ENCODE results near the gene IL31.

Gene IL31

DNA sequence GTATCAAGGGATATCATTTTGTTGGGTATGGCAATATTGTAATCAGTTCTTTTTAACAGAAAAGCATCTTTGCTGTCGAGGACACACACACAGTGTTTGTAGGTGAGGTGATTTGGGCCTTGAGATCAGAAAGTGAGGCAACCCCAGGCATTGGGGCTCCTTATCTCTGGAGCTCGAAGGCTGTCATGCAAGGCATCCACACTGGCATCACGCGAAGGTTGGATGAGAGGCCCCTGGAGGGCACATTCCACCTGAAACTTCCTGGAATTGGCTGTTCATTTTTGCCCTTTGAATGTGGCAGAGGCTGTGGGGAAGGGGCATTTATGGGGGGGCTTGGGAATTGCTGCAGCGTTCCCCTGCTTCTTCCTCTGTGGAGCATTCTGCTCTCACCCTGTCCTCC is 45.5 kb downstream of the IL31 start:
- no peak for DNase-seq (ENCODE audit: low spot score)

DNA sequence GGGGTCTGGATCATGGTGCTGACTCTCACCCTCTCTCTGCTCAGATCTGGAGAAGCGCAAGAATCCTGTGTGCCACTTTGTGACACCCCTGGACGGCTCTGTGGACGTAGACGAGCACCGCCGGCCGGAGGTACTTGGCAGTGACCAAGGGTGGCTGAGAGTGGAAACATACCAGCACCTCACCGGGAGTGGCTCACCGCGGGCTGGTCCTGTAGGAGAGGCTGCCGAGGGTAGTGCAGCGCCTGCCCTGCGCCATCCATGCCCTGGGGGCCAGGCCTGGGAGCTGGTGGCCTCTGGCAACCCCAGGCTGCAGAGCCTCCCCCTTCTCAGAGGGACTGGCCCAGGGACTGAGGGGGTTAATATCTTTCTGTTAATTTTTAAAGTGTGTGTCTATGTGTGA is 46.2 kb downstream of the IL31 start:
- no peak for DNase-seq (ENCODE audit: low spot score)

DNA sequence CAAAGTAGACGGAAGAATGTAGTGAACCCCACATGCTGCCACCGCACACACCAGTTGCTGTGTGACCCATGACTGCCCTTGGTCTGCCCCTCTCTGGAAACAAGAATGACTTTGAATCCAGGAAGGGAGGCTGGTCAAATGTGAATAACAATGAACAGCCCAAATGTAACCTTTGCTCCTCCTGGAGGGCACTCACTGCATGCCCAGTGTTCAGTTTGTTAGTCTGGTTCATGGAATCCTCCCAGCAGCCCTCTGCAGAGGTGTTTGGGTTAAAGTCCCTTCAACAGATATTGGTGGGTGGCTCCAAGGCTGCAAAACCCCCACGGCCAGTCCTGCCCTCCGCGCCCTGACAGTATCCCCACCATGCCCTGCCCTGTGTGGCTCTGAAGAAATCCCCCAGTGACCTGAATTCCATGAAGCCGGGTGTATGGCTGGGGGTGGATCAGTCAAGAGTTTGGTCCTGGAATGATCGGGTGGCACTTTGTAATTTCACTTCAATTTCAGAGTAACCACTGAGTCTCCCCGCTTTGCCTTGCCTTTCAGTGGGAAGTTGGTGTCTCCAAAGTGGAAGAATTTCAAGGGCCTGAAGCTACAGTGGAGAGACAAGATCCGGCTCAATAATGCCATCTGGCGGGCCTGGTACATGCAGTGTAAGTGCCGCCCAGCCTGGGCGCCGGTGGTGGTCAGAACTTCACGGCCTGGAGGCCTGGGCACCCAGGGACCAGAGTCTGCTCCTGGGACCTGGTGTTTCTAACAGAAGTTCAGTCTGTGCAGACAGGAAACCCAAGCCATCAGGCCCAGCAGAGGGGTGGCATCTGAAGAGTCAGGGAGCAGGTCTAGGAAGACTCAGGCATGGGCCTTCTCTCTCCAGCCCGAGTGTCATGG is 47.1 kb downstream of the IL31 start:
- DNase-seq (ENCODE audit: low spot score), result peak; percentile 37

DNA sequence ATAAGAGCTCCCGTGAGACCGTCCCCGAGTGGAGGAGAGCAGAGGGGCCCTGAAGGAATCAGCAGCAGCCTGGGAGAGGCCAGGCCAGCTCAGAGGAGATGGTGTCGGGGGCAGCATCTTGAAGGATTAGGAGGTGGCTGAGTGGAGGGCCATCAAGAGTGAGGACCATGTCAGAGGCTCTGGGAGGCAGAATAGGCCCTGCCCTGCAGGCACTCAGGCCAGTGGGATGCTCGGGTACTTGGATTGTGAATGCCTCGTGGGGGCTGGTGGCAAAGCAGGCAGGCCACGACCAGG is 47.7 kb downstream of the IL31 start:
- DNase-seq (ENCODE audit: low spot score), result no peak

DNA sequence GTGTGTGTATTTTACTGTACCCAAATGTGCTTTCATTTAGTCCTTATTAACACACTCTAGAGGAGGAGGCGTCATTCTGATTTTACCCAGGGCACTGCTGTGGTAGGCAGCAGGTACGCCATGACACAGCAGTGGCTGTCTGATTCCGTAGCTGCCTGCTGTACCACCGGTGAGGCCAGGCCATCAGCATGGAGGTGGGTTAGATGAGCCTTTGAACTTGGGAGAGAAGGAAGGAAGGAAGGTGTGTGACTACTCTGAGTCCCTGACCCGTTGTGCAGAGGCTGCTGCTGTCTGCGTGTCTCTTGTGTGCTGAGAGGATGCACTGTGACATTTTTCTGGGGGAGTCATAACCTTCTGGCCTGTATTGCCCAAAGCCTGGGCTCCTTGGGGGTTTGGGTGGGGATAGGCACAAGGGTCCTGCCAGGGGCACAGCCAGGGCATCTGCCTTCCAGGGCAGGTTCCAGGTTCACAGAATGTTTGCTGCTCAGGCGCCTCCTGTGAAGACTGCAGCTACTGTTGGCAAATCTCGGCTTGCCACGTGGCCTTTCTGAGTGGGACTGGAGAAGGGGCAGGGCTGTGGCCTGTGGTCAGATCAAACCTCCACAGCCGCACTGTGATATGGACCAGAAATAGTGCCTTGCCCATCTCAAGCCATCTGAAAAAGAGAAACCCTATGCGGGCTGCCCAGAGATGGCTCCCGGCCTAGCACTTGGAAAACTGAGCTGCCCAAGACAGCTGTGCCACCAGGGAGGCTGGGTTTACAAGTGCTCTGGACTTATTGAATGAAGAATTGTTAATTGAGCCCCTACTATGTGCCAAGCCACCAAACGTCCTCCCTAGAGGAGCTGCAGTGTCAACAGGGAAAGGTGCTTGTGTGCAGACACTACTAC is 48.3 kb downstream of the IL31 start:
- no peak for DNase-seq (ENCODE audit: low spot score)

DNA sequence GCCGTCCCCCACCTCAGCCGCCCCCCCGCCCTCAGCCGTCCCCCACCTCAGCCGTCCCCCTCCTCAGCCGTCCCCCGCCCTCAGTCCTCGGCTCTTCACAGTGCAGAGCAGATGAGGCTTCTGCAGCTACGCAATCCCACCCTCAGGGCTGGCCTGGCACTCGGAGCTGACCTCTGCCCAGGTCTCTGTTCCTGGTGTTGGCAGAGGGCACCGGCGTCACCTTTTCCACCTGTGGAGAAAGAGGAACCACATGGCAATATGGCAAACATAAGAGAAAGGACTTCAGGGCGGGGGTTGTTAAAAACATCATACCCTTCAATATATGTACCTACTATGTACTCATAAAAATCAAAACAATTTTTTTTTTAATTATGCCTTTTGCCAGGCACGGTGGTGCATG is 49.7 kb downstream of the IL31 start:
- DNase-seq (ENCODE audit: low spot score), result no peak

DNA sequence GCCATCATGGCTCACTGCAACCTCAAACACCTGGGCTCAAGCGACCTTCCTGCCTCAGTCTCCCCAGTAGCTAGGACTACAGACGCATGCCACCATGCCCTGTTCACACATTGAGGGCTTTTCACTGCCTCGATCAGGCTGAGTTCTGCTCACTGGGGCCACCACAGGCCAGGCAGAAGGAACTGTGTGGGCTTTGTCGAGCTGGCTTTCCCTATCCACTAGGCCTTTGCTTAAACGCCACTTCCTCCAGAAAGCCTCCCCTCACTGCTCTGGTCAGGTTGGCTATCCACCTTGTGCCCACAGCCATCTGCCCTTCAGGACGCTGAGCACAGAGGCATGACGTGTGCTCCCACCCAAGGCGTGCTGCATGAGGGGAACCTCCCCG is 50.3 kb downstream of the IL31 start:
- DNase-seq (ENCODE audit: low spot score), result no peak

DNA sequence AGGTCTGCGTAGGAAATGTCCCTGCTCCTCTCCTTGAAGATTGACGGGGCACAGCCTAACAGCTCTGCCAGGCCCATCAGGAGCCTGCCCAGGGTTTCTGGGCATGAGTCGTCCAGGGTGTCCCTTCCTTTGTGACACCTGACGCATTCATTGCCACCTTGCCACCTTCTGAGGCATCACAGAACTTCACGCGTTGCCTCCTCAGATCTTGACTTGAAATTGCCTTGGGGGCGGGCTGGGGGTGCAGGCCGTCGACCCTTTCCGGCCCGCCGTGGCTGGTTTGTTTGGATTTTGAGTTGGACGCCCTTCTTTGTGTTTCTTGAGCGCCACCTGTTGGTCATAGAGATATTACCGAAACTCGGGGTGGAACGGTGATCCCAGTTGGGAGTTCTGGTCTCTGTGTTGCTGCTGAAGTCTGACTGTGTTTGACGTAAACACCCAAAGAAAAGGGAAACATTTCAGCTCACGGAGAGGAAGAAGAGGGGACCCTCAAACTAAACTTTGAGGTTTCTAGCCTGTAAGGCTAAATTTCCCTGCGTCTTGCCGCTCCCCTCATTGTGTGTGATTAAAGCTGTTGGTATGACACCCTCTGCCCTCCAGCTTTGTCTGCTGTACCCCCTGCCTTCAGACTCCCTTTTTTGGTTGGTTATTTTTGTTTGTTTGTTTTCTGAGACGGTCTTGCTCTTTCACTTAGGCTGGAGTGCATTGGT is 50.8 kb downstream of the IL31 start:
- peak; percentile 68 for DNase-seq (ENCODE audit: low spot score)

All from Ammon's horn (tissue), 1 donor.